Small intestine (tissue), 7 donors: ENCODE data around the gene DIS3L. TPM values are rescaled to one million over a fixed set of nuclear protein-coding genes. Genes with fewer than 3 reads are reported as not detected.
A peak's percentile ranks its signal among the peaks of the same experiment; 100 is the strongest.
"Not testable (repeated sequence)": the region's sequence is repeated elsewhere in the genome, so short reads cannot be mapped to it uniquely, and the experiment has no call there.

Experiments used
- DNase-seq, 2 donors: peaks; one replicate each; pipeline versions ENCODE4 v3.0.0 to v3.0.0-alpha.2; 2013
- FAIRE-seq: peaks from 2 replicates; lab custom pipeline; 2012; peaks lifted over from hg19 to GRCh38; lab: Jason Lieb, UNC
- H3K27ac ChIP-seq, 3 donors: one replicate each; pipeline ENCODE4 v1.5.1; 2013; ENCODE audit warnings: low read length in 2 of 3, mild to moderate bottlenecking in 2 of 3, control low read depth in 1 of 3, inconsistent platforms in 1 of 3, low read depth in 1 of 3, moderate library complexity in 1 of 3
- H3K27me3 ChIP-seq, 3 donors: one replicate each; pipeline ENCODE4 v1.6.1; 2013; ENCODE audit warnings: low read length in 3 of 3, inconsistent platforms in 1 of 3; ENCODE audit not compliant: control insufficient read depth in 3 of 3, insufficient read depth in 3 of 3
- H3K36me3 ChIP-seq, 3 donors: one replicate each; pipeline ENCODE4 v1.6.1; 2013; ENCODE audit warnings: low read length in 3 of 3, inconsistent platforms in 1 of 3, low read depth in 1 of 3, mild to moderate bottlenecking in 1 of 3, moderate library complexity in 1 of 3; ENCODE audit not compliant: control insufficient read depth in 3 of 3, insufficient read depth in 2 of 3
- H3K4me1 ChIP-seq, 3 donors: one replicate each; pipeline ENCODE4 v1.6.1; 2013; ENCODE audit warnings: low read length in 2 of 3, inconsistent platforms in 1 of 3, low read depth in 1 of 3, mild to moderate bottlenecking in 1 of 3, moderate library complexity in 1 of 3; ENCODE audit not compliant: control insufficient read depth in 3 of 3, insufficient read depth in 2 of 3
- H3K4me3 ChIP-seq, 3 donors: one replicate each; pipeline ENCODE4 v1.5.1; 2013; ENCODE audit warnings: low read length in 3 of 3, control low read depth in 1 of 3, inconsistent platforms in 1 of 3, low read depth in 1 of 3, mild to moderate bottlenecking in 1 of 3, moderate library complexity in 1 of 3
- H3K9me3 ChIP-seq, 2 donors: one replicate each; pipeline ENCODE4 v1.6.1; 2013; ENCODE audit warnings: low read depth in 1 of 2, low read length in 1 of 2; ENCODE audit not compliant: control insufficient read depth in 2 of 2, insufficient read depth in 1 of 2
- WGBS, 3 donors: extraction: QIAGEN DNeasy Blood & Tissue Kit; methylation state at CpG; one replicate each; pipeline ENCODE4 v1.1.7; 2013; 5-methylcytosine and 5-hydroxymethylcytosine counted together
- polyA plus RNA-seq, 4 donors: library from polyadenylated mRNA; stranded (reverse) in 3 of 4; unstranded in 1 of 4; fragments of 200-250 nt in 3 of 4; fragments of 120-200 nt in 1 of 4; gene quantifications; one replicate each; pipeline versions ENCODE4 v1.2.1 to v1.2.3, GENCODE V29; 2013
- donor health status: healthy with polysubstance abuse.
- donor health status: control.
- donor health status: control.
- donor health status: Bipolar disorder and iron deficiency.
- donor health status: healthy.

DIS3L gene
- polyA plus RNA-seq, 4 donors, result 6.7 to 32.3 (median 9.9) TPM

DNA sequence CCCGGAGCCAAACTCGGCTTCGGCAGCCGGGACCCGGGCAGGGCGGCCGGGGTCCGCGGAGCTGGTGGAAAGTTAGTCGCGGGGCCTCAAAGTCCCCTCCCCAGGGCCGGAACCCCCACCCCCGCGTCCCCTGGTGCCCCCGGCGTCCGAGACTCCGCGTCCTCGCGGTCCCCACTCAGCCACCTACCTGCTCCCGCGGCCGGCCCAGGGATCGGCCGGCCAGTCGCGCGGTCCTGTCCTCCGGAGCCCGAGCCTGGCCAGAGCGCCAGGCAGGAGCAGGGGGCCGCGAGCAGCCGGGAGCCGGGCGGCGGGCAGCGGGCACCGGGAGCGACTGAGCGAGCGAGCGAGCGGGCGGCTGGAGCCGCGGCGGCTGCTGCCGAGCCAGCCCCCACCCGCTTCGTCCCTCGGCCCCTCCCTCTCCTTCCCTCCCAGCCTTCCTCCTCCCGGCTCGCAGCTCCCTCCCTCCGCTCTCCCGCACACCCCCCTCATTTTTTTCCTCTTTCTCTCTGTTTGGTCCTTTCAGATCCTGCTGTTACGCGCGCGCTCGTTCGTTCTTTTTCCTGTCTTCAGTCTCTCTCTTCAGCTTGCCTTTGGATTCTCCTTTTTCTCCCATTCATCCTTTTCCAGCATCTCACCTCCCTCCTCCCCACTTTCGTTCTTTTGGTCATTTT, 39.8 kb upstream of the DIS3L start, which contains the start of gene MEGF11:
MEGF11 (minus strand) TSS at position 333 of the 671 bp plus-strand sequence. CDS start 125,347 bp downstream, outside the sequence.
- Histone ChIP-seq H3K4me3 (peak within 1 kb of the TSS; percentile 22 to 45 (median 25)), H3K27me3 (peaks cover 10 to 92% (median 46%) of the 10 kb centered on the region in 3 donors), H3K9me3 (no peaks in the 10 kb centered on the region), H3K36me3 (no peaks in the 10 kb centered on the region), H3K27ac (no peak within 1 kb of the TSS), H3K4me1 (peaks cover 0 to 15% (median 2%) of the 10 kb centered on the region in 3 donors)
- FAIRE-seq, result no peak
- peak in 1 of 2 donors; percentile 42 for DNase-seq
- 0 to 1% (median 1%) methylated on average over 38 to 64 of the region's 64 CpGs for WGBS, 3 donors

- Histone ChIP-seq H3K27ac (no peak overlapping the region), H3K27me3 (peaks cover 10 to 85% (median 46%) of the 10 kb centered on the region in 3 donors), H3K4me1 (peaks cover 0 to 15% (median 2%) of the 10 kb centered on the region in 3 donors), H3K4me3 (peak overlapping the region in 2 of 3 donors; percentile 12 to 22), H3K9me3 (no peaks in the 10 kb centered on the region), H3K36me3 (no peaks in the 10 kb centered on the region)
- 5 to 14% (median 6%) methylated on average over 36 of the region's 36 CpGs for WGBS, 3 donors
- FAIRE-seq, result no peak
- no peak for DNase-seq
These were observed 39.0 kb upstream of the DIS3L start for GRCh38 chr15:66254089-66254950.

DNA sequence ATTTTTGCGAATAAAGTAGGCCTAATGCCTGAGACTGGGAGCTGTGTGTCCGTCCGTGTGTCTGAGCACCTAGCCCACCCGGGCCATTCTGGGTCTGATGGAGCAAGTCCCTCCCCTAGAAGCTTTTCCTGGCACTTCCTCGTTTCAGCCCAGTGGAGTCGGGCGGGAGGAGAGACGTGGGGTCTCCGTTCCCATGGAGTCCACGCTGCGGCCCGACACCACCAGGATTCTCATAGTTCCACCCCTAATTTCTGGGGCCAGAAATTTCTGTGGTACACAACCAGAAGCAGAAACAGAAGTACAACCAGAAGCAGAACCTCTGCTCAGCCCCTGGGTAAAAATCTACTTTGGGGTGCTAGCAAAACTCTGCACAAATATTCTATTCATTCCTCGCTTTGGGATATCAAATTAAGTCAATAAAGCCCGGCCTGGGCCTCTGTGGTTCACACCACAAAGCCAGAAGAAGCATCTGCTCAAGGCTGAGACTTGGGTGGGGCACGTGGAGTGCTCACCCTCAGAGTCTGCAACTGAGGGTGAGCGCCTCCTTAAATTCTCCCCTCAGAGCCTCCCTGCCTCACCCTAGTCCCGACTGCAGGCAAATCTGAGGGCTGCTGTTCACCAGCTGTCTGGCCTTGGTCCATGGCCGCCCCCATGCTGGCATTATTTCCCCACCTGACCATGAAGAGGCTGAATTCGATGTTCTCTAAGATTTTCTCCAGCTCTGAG, 38.3 kb upstream of the DIS3L start:
- Histone ChIP-seq H3K36me3 (no peaks in the 10 kb centered on the region), H3K9me3 (no peaks in the 10 kb centered on the region), H3K4me3 (no peak overlapping the region), H3K27ac (no peak overlapping the region), H3K27me3 (peaks cover 10 to 77% (median 46%) of the 10 kb centered on the region in 3 donors), H3K4me1 (peaks cover 0 to 15% (median 2%) of the 10 kb centered on the region in 3 donors)
- FAIRE-seq (no peak), DNase-seq (no peak)
- WGBS, 3 donors, result 31 to 58% (median 51%) methylated on average over 19 of the region's 19 CpGs

DNA sequence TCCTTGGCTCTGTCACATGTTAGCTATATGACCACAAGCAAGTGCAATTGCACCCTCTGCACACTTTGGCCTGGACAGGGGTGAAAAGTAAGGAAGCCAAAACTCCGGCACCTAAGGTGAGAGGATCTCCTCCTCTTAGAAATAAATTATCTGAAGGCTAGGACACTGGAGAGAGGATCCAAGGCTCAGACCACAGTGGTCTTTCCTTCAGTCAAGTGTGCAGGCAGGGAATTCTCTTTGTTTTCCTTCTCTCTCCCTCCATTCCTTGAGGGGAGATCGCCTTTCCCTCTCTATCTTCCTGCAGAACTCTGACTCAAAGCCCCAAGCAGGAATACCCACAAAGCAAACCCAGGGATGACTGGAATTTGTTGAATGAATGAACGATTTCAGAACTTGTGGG, 36.7 kb upstream of the DIS3L start:
- Histone ChIP-seq H3K4me1 (peaks cover 0 to 13% (median 2%) of the 10 kb centered on the region in 3 donors), H3K27me3 (peaks cover 10 to 62% (median 37%) of the 10 kb centered on the region in 3 donors), H3K36me3 (no peaks in the 10 kb centered on the region), H3K27ac (no peak overlapping the region), H3K9me3 (no peaks in the 10 kb centered on the region), H3K4me3 (no peak overlapping the region)
- DNase-seq, result no peak
- FAIRE-seq, result no peak
- WGBS, 3 donors, result 75 to 82% (median 79%) methylated on average over 3 of the region's 3 CpGs

GRCh38 chr15:66261056-66261455, 32.3 kb upstream of the DIS3L start:
- H3K27ac ChIP-seq, result no peak overlapping the region
- no peaks in the 10 kb centered on the region for H3K36me3 ChIP-seq
- no peaks in the 10 kb centered on the region for H3K4me1 ChIP-seq
- peaks cover 0 to 23% (median 10%) of the 10 kb centered on the region in 3 donors for H3K27me3 ChIP-seq
- H3K4me3 ChIP-seq, result no peak overlapping the region
- WGBS, 3 donors, result 78 to 85% (median 85%) methylated on average over 3 of the region's 3 CpGs
- DNase-seq, result no peak
- no peak for FAIRE-seq
- H3K9me3 ChIP-seq, result peaks cover 0 to 5% of the 10 kb centered on the region in 2 donors

GRCh38 chr15:66262837-66263236, 30.5 kb upstream of the DIS3L start:
- H3K4me1 ChIP-seq, DNase-seq, H3K27me3 ChIP-seq, H3K27ac ChIP-seq, H3K36me3 ChIP-seq, FAIRE-seq, H3K9me3 ChIP-seq, H3K4me3 ChIP-seq: not testable (repeated sequence)
- WGBS, 3 donors, result 89 to 100% (median 96%) methylated on average over 1 of the region's 1 CpG

DNA sequence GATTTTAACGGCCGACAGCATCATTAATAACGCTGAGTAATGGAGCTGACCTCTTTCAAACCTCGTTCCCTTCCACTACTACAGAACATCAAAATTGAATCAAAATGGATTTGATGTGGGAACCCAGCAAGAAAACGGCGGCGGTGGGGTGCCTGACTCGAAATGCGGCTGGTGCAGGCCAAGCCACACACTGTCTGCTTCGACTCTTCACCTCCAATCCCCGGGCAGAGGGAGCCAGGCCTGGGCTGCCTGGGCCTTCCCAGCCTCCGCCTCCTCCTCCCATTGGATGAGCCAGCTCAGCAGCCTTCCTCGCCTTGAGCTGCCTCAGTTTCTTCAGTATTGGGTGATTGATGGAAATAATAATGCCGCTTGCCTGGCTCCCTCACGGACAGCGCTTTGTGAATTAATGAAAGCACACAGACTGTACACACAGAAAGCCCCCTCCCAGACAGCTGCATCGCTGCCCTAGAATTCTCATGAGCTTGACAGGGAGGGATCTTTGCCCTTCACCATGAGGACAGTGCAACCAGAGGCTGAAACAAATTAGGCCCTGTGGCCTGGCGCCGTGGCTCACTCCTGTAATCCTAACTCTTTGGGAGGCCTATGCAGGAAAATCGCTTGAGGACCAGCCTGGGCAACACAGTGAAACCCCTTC, 28.4 kb upstream of the DIS3L start:
- 90 to 93% (median 93%) methylated on average over 20 of the region's 20 CpGs for WGBS, 3 donors
- Histone ChIP-seq H3K4me1 (no peaks in the 10 kb centered on the region), H3K27ac (no peak overlapping the region), H3K36me3 (no peaks in the 10 kb centered on the region), H3K4me3 (no peak overlapping the region), H3K9me3 (peaks cover 0 to 5% of the 10 kb centered on the region in 2 donors), H3K27me3 (peaks cover 0 to 3% (median 0%) of the 10 kb centered on the region in 3 donors)
- DNase-seq (no peak), FAIRE-seq (no peak)
